GM18520 (cell line): ENCODE data around the gene HOXC5.
"Not testable (repeated sequence)": the region's sequence is repeated elsewhere in the genome, so short reads cannot be mapped to it uniquely, and the experiment has no call there.

Experiments
- ATAC-seq: cut with Tn5 transposase; IDR thresholded peaks from one replicate; pipeline ENCODE4 v1.9.1; 2021; ENCODE audit not compliant: unreplicated experiment

Gene HOXC5

DNA sequence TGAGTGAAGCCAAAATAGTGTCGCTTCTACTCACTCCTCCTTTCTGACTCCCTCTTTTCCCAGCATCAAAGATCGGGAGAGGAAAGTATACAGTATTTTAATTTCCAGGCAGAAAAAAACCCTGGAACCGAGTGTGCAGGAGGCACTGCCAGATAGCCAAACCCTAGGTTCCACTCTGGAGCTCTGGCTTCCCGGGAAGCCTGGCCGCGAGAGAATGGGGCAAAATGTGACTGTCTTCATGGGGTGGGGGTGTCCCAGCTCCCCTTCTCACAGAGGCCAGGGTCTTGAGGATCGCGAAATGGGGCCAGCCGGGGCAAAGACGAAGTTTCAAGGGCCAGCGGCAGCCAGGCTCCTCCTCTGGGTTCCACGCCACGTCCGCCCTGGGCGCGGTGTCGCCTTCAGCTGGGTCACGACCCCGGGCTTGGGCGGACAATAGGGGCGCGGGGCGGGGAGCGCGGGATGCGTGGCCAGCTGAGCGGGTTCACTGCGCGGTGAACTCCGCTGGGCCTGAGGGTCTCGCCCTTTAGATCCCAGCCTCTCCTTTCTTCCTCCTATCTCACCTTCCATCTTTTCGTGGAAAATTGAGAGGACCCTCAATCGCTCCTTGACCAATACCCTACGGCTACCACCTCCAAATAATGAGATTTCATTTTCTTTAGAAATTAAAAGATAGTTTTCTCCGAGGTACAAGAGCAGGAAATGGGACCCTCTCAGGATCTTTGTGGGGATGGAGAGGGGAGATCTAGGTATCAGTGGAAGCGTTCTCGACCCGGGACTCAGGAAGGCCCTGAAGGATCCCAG is 27.5 kb downstream of the HOXC5 start:
- no peak for ATAC-seq

DNA sequence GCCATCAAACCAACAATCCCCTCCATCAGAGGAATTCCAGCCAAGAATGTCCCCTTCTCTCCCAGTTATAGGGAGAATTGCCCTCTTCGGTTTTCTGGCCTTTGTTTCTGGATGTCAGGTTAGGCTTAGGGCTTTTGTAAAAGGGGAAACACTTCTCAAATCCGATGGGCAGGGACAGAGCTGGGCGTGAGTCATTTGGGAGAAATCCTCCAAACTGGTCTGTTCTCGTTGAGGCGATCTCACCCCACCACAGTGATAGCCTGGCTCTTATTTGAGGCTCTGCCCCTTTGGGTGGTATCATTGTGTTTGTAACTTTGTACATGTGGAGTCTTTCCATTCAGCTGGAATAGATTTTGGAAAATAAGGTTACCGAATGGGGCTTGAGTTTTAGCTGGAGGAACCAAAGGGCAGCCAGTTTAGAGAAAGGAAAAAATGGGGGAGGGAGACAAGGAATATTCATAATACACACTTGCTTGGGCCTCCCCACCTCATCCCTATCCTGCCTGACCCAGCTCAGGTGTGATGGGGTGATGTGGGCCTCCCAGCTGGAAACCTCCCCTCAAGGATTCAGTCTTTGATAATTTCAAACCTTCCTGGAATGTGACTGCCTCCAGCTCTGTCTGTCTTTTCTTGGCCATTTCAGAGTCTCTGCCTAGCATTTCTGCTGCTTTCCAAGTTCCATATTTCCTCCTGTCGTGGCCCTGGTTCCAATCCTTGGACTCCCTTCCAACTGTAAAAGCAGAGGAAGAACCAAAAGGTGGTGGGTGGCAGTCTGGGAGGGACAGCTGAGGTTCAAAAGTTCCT is 28.3 kb downstream of the HOXC5 start:
- no peak for ATAC-seq

DNA sequence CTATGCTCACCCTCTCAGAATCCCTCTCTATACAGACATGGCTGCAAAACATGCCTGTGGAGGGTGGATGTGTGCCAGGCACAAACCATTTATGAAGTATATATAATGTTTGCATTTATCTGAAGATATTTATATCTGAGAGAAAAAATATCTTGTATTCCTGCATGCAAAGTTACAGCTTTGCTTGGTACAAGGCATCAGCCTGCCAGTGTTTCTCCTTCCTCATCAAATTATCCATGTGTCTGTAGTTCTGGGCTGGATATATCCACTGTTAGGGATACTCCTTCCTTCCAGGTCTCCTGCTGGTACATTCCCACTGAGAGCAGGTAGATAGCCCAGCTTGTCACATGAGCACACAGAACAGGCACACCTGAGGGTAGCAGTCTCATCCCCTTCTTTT is 32.8 kb downstream of the HOXC5 start:
- ATAC-seq = no peak

DNA sequence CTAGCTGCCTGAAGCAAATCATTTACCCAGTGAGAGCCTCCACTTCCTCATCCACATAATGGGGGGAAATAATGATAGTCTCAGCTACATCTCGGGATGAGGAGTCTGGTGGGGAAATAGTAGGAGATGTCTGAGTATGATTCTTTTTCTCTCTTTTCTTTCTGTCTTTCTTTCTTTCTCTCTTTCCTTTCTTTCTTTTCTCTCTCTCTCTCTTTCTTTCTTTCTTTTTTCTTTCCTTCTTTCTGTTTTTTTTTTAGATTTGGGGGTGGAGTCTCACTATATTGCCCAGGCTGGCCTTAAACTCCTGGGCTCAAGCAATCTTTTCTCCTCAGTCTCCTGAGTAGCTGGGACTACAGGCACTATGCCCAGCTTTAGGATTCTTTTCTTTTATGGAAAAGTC is 33.6 kb downstream of the HOXC5 start:
- ATAC-seq = no peak

DNA sequence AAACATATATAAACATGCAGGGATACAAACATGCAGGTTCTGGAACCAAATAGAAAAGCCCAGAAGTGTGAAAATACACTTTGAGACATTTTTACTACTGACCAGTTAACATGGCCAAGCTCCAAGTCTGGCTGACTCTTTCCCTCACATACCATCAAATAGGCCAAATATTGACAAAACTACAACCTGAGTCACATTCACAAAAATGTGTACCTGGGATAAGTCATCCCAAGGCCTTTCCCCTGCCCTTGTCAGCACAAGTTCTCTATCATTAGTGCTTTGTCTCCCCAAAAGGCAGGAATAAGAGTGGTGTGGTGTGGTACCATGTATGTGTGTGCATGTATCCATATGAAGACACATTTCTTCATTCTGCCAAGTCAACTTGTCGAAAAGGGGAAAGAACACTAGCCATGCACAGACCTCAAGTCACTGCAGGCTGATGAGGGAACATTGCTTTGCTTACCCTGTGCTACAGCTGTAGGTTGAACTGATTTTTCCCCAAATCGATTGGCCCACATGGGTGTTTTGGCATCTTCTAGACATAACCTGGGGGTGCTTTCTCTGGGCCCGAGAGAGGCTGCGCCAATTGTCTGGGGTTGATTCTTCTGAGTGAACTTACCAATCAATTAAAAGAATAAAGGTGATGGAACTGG is 35.7 kb downstream of the HOXC5 start:
- no peak for ATAC-seq

DNA sequence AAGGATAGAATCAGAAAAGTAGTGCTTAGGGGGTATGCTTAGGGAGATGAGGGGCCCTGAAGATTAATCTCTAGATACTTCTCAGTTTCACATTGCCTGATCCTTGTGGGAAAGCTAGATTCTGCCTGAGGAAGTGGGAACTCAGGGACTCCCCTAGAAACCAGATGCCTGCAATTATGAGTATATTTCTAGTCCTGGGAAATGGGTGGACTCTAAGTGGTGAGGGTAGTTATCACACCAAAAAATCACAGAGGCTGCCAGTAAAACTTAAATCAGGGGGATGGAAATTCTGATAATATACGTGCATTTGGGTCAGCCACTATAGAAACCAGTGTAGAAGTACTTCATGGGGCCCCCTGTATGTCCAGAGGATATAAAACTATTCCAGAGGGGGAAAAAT is 39.1 kb downstream of the HOXC5 start:
- no peak for ATAC-seq

DNA sequence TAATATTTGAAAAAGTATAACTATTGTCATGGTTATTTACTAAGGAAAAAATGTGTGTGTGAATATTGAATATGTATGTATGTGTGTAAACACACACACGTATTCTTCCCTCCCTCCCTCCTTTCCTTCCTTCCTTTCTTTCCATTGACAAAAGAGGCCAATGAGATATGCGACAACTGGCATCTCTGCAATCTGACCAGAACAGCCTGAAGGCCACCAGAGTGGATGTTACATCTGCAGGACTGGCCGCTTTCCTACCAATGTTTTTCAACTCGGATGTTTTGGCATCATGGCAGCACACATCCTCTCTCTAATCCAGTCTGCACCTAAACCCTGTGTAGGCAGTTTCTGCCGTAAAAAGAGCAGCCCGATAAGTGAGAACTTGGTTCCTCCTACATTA is 41.5 kb downstream of the HOXC5 start:
- ATAC-seq = no peak

DNA sequence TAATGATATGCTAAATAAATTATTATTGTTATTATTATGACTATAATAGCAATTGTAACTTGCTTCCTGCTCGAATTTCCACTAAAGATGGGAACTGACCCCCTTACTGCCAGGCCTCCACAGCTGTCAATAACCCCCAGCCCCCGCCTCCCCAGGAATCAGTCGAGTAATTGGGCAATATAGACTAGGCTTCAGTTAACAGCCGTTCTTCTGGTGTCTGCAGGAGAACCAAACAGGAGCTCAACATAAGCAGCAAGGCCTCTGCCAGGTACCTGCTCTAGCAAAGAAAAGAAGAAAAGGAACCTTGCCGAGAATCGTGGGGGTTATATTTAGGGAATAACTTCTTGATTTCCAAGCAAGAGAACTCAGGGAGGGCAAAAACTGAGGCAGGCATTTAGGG is 42.6 kb downstream of the HOXC5 start:
- ATAC-seq = no peak

DNA sequence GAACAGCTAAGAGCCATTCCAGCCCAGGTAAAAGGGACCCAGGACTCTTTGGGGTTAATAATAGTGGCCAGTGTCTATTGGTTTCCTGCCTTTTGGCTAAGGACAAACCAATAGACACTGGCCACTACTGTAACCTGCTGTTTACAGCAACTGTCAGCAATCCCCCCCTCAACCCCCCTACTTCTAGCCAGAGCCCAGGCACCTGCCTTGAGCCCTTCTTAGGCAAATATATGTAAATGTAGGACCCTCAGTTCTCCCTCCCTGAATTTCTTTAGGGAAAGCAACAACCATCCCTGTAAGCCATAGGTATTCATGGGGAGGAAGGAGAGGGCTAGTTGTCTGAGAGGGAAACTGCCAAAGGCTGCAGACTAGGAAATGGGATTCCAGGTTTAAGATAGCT is 43.1 kb downstream of the HOXC5 start:
- no peak for ATAC-seq

DNA sequence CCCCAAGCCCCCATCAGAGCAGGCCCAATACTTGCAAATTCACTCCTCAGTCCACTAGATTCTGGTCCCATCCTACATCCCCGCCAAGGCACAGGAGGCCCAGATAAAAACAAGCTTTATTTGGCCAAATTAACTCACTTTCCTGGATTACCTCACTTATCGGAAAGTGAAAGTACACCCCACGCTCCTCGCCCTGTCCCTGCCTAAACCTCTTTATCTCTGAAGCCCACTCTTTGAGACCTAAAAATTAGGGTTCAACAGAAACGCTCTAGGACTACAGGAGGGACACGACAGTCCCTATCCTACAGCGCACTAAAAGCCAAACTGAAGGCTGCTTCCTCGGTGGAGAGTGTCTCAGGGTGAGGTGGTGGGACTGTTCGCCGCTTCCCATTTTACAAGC is 45.0 kb downstream of the HOXC5 start:
- ATAC-seq = not testable (repeated sequence)

DNA sequence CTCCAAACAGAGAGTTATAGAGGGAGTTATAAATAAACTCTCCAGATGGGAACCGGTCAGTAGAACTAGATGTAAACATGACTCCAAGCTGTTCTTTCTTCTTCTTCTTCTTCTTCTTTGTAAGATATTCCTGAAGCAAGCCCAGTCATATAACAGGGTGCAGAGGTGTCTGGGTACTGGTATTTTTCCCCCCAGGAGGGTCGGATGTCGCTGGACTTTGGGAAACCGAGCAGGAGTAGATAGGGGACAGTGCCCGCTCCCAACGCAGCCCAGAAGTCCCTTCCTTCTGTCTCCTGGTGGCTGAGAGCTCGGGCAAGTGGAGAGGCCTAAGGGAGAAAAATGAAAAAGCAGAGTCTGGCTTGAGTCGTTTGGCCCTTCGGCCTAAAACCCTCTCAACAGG is 46.3 kb downstream of the HOXC5 start:
- not testable (repeated sequence) for ATAC-seq

DNA sequence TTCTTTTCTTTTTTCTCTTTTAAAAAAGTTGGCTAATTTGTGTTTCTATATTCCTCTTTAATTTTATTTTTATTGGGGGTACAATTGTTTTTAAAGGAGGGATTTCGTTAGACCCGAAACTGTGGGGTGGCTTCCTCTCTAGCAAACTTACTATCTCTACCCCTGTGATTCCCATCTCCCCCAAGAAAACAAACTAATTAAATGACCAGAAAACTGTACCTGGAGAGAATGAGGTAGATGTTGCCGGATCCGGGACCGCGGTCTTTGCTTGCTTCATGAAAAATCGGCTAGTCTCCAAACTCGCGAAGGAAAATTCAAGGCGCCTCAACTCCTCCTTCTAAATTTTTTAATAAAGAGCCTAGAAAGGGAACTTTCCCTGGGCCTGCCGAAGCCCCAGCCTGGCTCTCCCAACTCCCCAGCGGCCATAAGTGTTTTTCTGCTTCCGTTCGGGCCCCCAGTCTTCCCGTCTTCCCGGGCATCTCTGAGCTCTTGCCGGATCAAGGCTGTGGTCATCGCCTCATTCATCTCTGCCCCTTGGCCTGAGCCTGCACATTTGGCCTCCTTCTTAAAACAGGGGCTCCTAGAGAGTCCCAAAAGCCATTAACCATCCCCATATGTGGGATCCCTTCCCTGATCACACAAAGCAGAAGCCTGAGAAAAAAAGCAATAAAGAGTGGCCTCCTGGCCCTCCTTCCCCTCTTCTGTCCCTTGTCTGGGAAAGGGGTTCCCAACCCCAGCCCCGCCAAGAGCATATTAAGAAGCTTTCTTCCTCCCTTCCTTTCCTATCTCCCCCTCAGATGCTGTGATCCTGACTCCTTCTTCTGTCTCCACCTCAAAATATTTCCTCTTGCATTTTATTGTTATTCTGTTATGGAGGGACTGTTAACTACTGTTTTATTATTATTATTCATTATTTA is 47.4 kb downstream of the HOXC5 start:
- not testable (repeated sequence) for ATAC-seq

DNA sequence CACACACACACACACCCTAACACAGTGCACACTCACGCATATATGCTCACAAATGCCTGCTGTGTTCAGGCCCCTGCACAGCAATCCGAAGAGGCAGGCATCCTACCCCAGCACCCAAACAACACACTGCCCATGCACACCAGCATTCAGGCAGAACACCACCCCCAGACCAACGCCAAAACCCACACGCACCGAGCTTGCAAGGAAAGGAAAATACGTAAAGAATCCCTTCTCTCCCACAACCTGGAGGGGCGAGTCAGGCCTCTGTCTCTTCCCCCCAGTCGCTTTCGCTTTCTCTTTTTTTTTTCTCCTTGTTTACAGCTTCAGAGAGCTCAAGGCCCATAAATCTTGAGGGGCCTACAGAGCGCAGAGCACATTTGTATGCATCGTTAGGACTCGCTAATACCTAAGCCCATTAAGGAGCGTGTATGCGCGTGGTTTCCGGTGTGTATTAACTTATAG is 48.2 kb downstream of the HOXC5 start:
- not testable (repeated sequence) for ATAC-seq

DNA sequence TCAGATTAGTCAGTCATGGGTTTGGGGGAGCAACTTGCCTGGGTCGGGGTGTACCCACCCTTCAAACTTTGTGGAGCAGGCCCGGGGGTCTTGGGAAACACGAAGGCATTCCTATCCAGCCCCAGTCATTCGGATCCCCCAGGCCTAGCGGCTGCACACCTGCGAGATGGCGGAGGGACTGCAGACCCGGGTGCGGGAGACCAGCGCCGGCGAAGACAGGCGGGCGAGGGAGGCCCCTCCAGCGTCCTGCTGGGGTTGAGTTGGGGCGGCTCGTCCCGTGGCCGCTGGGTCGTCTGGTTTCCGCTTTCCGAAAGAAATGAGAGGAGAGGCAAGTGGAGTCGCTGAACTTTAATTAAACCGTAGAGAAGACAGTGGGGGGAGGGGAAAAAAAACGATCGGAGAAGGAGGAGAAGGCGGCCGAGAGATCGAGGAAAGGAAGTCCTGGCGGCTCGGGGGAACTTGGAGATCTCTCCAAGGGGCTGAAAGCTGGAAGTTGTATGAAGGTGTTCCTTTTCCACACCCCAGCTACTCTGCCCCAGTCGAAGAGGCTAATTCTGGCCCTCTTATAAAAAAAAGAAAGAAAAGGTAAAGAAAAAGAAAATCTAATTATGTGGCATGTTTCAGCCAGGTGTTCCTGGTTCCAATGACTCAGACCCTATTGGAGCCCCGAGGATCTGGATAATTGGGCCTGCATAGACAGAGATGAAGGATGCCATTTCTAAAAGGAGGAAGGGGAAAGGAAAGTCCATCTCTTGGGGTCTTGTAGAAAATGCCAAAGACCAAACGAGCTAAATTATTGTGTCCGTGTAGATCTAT is 48.9 kb downstream of the HOXC5 start:
- not testable (repeated sequence) for ATAC-seq

DNA sequence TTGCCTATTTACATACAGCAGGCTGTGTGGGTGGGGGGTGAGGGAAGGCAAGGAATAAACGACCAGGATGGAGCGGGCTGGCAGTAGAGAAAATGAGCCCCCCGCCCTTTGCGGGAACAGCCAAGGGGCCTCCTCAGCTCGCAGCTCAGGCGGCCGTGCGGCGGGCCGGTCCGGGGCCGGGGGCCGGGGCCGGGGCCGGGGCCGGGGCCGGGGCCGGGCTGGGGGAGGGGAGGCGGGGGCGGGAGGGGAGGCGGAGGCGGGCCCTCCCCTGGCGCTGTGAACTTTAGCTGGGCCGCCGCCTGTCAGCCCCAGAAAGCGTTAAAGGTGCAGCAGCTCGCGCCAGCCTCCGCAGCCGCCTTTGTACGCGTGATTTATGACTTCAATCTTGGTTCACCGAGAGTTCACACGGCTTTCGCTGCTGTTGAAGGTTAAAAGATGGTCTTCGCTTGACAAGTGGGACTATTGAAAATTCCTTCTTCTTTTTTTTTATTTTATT is 49.6 kb downstream of the HOXC5 start:
- ATAC-seq = no peak
